Left renal cortex interstitium (tissue), 4 donors: Measurements from ENCODE around the gene PRKG2. TPM values are rescaled to one million over a fixed set of nuclear protein-coding genes. Genes with fewer than 3 reads are reported as not detected.

Source experiments
- DNase-seq, 4 donors: peaks; one replicate each; pipeline ENCODE4 v3.0.0-alpha.2; 2013; ENCODE audit warnings: low read depth in 4 of 4, low spot score in 2 of 4, missing footprints in 1 of 4
- polyA plus RNA-seq, 4 donors: library from polyadenylated mRNA; unstranded; fragments of 120-200 nt; gene quantifications; one replicate each; pipeline ENCODE4 v1.2.1, GENCODE V29; 2013; ENCODE audit not compliant: insufficient read length in 4 of 4

The PRKG2 gene
- polyA plus RNA-seq, 4 donors, result 0.79 to 1.6 (median 1.5) TPM

DNA sequence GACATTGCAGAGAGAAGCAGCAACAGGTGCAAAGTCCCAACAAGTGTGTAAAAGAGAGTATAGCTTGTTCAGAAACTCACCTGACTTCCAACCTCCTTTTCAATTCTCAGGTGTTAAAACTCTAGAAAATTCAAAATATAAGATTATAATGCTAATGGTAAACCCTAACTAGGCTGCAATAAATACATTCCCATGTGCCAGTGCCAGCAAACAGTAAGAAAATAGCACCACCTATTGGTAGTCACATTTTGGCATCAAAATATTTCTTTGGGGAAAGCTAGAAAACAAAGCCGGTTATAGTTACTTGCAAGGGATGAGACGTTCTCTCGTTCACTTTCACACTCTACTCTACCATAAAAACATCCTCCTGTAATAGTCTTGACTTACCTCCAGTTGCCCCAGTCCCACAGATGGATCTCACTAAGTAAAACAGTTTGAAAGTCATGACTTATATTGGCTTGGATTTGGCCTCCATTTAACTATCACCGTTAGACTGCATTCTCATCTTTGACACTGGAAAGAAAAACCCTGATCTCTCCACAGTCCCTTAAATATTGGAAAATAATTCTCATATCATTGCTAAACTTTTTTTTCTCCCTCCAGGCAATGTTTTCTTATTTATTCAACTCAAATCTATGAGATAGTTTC is 174.9 kb downstream of the PRKG2 start:
- peak in 1 of 4 donors; percentile 31 for DNase-seq

DNA sequence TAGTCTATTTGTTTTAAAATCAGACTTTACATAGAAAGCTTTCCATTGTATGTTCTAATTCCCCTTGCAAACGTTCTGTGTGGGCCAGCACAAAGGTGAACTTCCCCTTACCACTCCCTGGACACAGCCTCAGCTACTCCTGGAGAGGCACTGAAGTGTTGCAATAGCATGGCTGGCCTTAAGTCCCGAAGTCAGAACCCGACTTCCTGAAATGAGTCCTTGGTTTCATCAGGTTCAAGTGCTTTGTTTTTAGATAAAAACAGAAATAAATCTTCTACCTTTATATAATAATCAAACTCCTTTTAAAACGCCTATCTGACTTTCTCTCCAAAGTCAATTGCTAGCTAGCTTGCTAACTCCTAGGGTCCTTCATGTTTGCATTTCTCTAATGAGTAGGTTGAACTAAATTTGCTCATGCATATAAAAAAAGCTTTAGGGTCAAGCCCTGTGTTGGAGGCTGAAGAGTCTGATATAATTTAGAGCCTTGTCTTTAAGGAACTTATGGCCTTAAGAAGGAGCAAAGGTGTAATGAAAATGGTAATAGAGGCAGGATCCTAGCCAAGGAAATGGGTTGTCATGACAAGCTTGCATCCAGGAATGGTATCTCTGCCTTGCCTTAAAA is 175.6 kb downstream of the PRKG2 start:
- DNase-seq, result no peak

DNA sequence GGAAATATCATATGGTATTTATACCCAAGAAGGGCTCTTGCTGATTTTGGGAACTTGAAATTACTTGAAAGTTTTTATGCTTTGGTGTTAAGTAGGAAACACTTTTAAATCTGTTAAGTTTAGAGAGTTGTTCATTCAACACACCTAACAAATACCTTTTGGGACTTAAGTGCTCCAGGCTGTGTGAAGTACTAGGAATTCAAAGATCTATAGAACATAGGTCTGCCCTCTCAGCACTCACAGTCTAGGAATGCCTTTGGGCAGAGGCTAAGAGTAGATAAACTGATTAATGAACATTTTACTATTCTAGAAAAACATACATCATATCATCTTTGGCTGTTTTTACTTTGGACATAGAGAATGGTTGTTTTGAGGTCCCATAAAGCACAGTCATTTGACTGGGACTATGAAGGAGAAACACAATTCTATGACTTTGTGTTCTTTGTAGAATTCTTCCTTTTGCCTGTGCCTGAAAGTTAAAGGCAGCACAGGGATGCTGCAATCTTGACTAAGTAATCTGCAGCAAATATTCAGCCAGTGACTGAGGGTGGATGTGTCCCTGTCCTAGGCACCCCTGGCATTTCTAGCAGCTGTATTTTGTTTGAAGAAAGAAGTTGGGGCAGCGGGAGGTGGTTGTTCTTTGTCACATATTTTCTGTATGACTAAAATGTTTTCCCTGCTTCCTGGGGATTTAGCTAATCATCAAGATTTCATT is 176.2 kb downstream of the PRKG2 start:
- DNase-seq, result no peak

Other genes with a start within 250 kb of the PRKG2 start
- gene BMP3, start 184.5 kb downstream of the PRKG2 start, polyA plus RNA-seq, result 10 to 100 TPM; 15.7 to 17.4 (median 16.5) TPM